Measurements from ENCODE around the gene PLPP4. TPM values are rescaled to one million over a fixed set of nuclear protein-coding genes. Genes with fewer than 3 reads are reported as not detected.

PLPP4 gene
- total RNA-seq, 1 experiment from 2014 or later = not detected

- TF ChIP-seq POLR2AphosphoS5 (IDR thresholded peaks at IDR 0.05; ENCODE audit: low read depth, low read length) (no peak), ELF1 (IDR thresholded peaks at IDR 0.05; ENCODE audit: borderline replicate concordance, low read depth) (no peak), SIN3A (IDR thresholded peaks at IDR 0.05; ENCODE audit: low read depth) (no peak), EGR1 (IDR thresholded peaks at IDR 0.05; ENCODE audit: low read depth) (no peak), TCF7L2 (IDR thresholded peaks at IDR 0.05; ENCODE audit: borderline replicate concordance, extremely low read depth, insufficient read depth, insufficient read length) (no peak), EZH2phosphoT487 (IDR thresholded peaks at IDR 0.05; ENCODE audit: borderline replicate concordance) (no peak)
- TF ChIP-seq, protein P1, sequence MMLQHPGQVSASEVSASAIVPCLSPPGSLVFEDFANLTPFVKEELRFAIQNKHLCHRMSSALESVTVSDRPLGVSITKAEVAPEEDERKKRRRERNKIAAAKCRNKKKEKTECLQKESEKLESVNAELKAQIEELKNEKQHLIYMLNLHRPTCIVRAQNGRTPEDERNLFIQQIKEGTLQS (IDR thresholded peaks at IDR 0.05) = no peak
Observed at GRCh38 chr10:120505866-120506265, 48.8 kb downstream of the PLPP4 start (continued).

DNA sequence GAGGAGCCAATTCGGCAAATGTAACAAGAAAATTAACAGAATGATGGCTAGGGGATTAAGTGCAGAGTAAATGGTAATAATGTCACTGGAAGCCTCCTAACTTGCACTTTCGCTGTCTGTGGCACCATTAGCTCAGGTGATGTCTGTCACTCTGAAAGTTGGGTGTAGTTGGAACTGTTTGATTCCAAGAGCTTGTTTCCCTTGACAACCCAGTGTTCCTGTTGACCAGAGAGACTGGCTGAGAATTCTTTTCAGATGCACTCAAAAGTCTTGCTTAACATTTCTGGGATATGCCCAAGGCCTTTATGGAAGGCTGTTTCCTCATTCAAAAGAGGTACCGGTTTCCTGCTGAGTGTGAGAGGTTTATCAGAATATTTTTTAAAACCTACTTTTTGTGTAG lies 49.6 kb downstream of the PLPP4 start:
- Histone ChIP-seq H3K4me2 (ENCODE audit: low read length) (no peak overlapping the region), H3K9me3 (ENCODE audit: control insufficient read depth in 1 of 2, insufficient read depth in 1 of 2, low read depth in 1 of 2, low read length in 2 of 2) (no peaks in the 10 kb centered on the region), H3K27ac (ENCODE audit: low read depth, low read length) (no peak overlapping the region), H4K20me1 (ENCODE audit: insufficient read depth) (no peaks in the 10 kb centered on the region), H3K79me2 (ENCODE audit: insufficient read depth, low read length) (no peaks in the 10 kb centered on the region), H2AFZ (ENCODE audit: low read depth, low read length, poor library complexity, severe bottlenecking) (no peak overlapping the region), H3K4me1 (ENCODE audit: control insufficient read depth in 1 of 2, insufficient read depth in 2 of 2, low read length in 2 of 2) (peaks cover 0 to 18% of the 10 kb centered on the region in 2 experiments; a peak in 2 of 4 replicates), H3K9ac (ENCODE audit: low read length) (no peak overlapping the region), H3K27me3 (ENCODE audit: insufficient read depth, low read length) (peaks cover 10% of the 10 kb centered on the region), H3K4me3 (replicated peaks in 1 of 2; ENCODE audit: low read depth in 1 of 2, low read length in 2 of 2) (no peak overlapping the region), H3K9me2 (ENCODE audit: insufficient read depth) (no peaks in the 10 kb centered on the region), H3K36me3 (ENCODE audit: control insufficient read depth in 1 of 2, insufficient read depth in 2 of 2, low read length in 2 of 2) (no peaks in the 10 kb centered on the region)
- DNase-seq (ENCODE audit: low read depth, low spot score) = no peak
- CTCF ChIA-PET = no interaction called here
- no TSS peak for BruUV-seq (replicated peaks)
- POLR2A ChIA-PET = no interaction called here
- RAD21 ChIA-PET (ENCODE audit: low non-redundant PET in 1 of 2, low total read pairs in 2 of 2, uncharacterized antibody in 2 of 2, unreplicated experiment in 2 of 2) = no interaction called here
- intact Hi-C loops (cut with micrococcal nuclease) = no loop called here
- no peak for ATAC-seq
- TF ChIP-seq YY1 (IDR thresholded peaks at IDR 0.05; ENCODE audit: extremely low read depth, insufficient replicate concordance, low read depth, low read length) = no peak
- TF ChIP-seq SP1 (IDR thresholded peaks at IDR 0.05; ENCODE audit: low read depth) = no peak
- no peak for TF ChIP-seq ELF1 (IDR thresholded peaks at IDR 0.05; ENCODE audit: borderline replicate concordance, low read depth)
- TF ChIP-seq, protein P1 (IDR thresholded peaks at IDR 0.05) = no peak
- TF ChIP-seq EZH2 (IDR thresholded peaks at IDR 0.05) = no peak
- no peak for TF ChIP-seq JUND (IDR thresholded peaks at IDR 0.05)
- TF ChIP-seq CBX3 (IDR thresholded peaks at IDR 0.05; ENCODE audit: low read depth) = no peak
- no peak for TF ChIP-seq TCF7L2 (IDR thresholded peaks at IDR 0.05; ENCODE audit: borderline replicate concordance, extremely low read depth, insufficient read depth, insufficient read length)
- no peak for TF ChIP-seq SRF (IDR thresholded peaks at IDR 0.05; ENCODE audit: low read depth)
- TF ChIP-seq, protein P2, sequence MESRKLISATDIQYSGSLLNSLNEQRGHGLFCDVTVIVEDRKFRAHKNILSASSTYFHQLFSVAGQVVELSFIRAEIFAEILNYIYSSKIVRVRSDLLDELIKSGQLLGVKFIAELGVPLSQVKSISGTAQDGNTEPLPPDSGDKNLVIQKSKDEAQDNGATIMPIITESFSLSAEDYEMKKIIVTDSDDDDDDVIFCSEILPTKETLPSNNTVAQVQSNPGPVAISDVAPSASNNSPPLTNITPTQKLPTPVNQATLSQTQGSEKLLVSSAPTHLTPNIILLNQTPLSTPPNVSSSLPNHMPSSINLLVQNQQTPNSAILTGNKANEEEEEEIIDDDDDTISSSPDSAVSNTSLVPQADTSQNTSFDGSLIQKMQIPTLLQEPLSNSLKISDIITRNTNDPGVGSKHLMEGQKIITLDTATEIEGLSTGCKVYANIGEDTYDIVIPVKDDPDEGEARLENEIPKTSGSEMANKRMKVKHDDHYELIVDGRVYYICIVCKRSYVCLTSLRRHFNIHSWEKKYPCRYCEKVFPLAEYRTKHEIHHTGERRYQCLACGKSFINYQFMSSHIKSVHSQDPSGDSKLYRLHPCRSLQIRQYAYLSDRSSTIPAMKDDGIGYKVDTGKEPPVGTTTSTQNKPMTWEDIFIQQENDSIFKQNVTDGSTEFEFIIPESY (IDR thresholded peaks at IDR 0.05; ENCODE audit: extremely low read depth, insufficient replicate concordance, low read length) = no peak
- TF ChIP-seq ZNF274 (IDR thresholded peaks at IDR 0.05; ENCODE audit: low read depth, low read length) = no peak
- TF ChIP-seq RAD21 (IDR thresholded peaks at IDR 0.05; ENCODE audit: low read depth) = no peak
- TF ChIP-seq, protein P3, sequence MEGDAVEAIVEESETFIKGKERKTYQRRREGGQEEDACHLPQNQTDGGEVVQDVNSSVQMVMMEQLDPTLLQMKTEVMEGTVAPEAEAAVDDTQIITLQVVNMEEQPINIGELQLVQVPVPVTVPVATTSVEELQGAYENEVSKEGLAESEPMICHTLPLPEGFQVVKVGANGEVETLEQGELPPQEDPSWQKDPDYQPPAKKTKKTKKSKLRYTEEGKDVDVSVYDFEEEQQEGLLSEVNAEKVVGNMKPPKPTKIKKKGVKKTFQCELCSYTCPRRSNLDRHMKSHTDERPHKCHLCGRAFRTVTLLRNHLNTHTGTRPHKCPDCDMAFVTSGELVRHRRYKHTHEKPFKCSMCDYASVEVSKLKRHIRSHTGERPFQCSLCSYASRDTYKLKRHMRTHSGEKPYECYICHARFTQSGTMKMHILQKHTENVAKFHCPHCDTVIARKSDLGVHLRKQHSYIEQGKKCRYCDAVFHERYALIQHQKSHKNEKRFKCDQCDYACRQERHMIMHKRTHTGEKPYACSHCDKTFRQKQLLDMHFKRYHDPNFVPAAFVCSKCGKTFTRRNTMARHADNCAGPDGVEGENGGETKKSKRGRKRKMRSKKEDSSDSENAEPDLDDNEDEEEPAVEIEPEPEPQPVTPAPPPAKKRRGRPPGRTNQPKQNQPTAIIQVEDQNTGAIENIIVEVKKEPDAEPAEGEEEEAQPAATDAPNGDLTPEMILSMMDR (IDR thresholded peaks at IDR 0.05 in 2 of 3, conservative IDR thresholded peaks at IDR 0.05 in 1 of 3; ENCODE audit: borderline replicate concordance in 1 of 3, insufficient read depth in 1 of 3, low read depth in 2 of 3, low read length in 2 of 3) = no peak
- TF ChIP-seq, protein P4, sequence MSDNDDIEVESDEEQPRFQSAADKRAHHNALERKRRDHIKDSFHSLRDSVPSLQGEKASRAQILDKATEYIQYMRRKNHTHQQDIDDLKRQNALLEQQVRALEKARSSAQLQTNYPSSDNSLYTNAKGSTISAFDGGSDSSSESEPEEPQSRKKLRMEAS (IDR thresholded peaks at IDR 0.05) = no peak
